Measurements from ENCODE around the gene MEGF11.

- TF ChIP-seq CTCF (IDR thresholded peaks at IDR 0.05), result no peak
- no peak for TF ChIP-seq POLR2A (IDR thresholded peaks at IDR 0.05)
Observed at GRCh38 chr15:65875458-65875857, 378.1 kb downstream of the MEGF11 start.

Measured in right lobe of liver (tissue), 4 donors.